Kidney (tissue), 14 donors: Measurements from ENCODE around the gene PALM. TPM values are rescaled to one million over a fixed set of nuclear protein-coding genes. Genes with fewer than 3 reads are reported as not detected.

ENCODE experiments used
- DNase-seq, 5 donors: peaks; one replicate each; pipeline ENCODE4 v3.0.0-alpha.2; 2013 to 2020
- FAIRE-seq: peaks from 2 replicates; lab custom pipeline; 2012; peaks lifted over from hg19 to GRCh38; lab: Jason Lieb, UNC
- H3K27ac ChIP-seq, 2 donors: one replicate each; pipeline ENCODE4 v1.7.0; 2013; ENCODE audit warnings: low read depth in 2 of 2, low read length in 2 of 2, inconsistent platforms in 1 of 2
- H3K27me3 ChIP-seq: one replicate; pipeline ENCODE4 v1.7.1; 2013; ENCODE audit warnings: low read length, inconsistent platforms; ENCODE audit not compliant: control insufficient read depth, insufficient read depth
- H3K36me3 ChIP-seq, 3 donors: one replicate each; pipeline versions ENCODE4 v1.7.0 to v1.7.1; 2013; ENCODE audit warnings: low read length in 3 of 3, control low read depth in 1 of 3, inconsistent platforms in 1 of 3; ENCODE audit not compliant: insufficient read depth in 3 of 3, control insufficient read depth in 2 of 3
- H3K4me1 ChIP-seq, 3 donors: one replicate each; pipeline versions ENCODE4 v1.7.0 to v1.7.1; 2013; ENCODE audit warnings: low read length in 3 of 3, inconsistent platforms in 1 of 3, low read depth in 1 of 3; ENCODE audit not compliant: control insufficient read depth in 2 of 3, insufficient read depth in 2 of 3
- H3K4me3 ChIP-seq, 3 donors: one replicate each; pipeline versions ENCODE4 v1.7.0 to v1.8.1; 2013; ENCODE audit warnings: low read length in 3 of 3, control low read depth in 1 of 3, inconsistent platforms in 1 of 3
- H3K9ac ChIP-seq, 3 donors: one replicate each; pipeline versions ENCODE4 v1.7.0 to v1.7.1; 2013; ENCODE audit warnings: low read length in 3 of 3, control low read depth in 1 of 3, inconsistent platforms in 1 of 3
- H3K9me3 ChIP-seq, 3 donors: one replicate each; pipeline versions ENCODE4 v1.7.0 to v1.7.1; 2013; ENCODE audit warnings: low read length in 3 of 3, control low read depth in 1 of 3, inconsistent platforms in 1 of 3; ENCODE audit not compliant: control insufficient read depth in 2 of 3, insufficient read depth in 1 of 3
- CTCF ChIP-seq: IDR thresholded peaks from 3 replicates; pipeline ENCODE4 v1.5.1; 2012; ENCODE audit warnings: mild to moderate bottlenecking, moderate library complexity, borderline replicate concordance; ENCODE audit not compliant: insufficient read depth; ENCODE audit errors: extremely low read depth
- intact Hi-C: fragments of 100-400 bp; cut with DNase I; formaldehyde crosslinking; loops from one replicate; pipeline ENCODE4 v1.11.1; 2022
- polyA plus RNA-seq: library from polyadenylated mRNA; stranded (reverse); fragments of 350-450 nt; fragmentation: Illumina TruSeq; extraction: RNeasy Lipid Tissue Mini Kit (QIAGEN cat#74804); gene quantifications from one replicate; pipeline ENCODE4 v1.2.3, GENCODE V29; 2014; ENCODE audit warnings: low read depth, low replicate concordance; ENCODE audit not compliant: insufficient read depth
- total RNA-seq: library from RNA; stranded (reverse); fragmentation: NEBNext Ultra II Directional; extraction: Animal tissue kit (Norgen Biotek cat#: 25700); gene quantifications from one replicate; pipeline ENCODE4 v1.2.1, GENCODE V29; 2021
- donor health status: control.
- donor health status: control.
- donor health status: control.
- donor health status: control.
- donor health status: control.
- donor health status: DM: yes; HTN: yes; CAD: no.
- donor health status: Normal renal cell carcinoma (clear cell type).

PALM gene
- total and polyA plus RNA-seq, 2 donors from 2014 or later: 49.4 to 92.3 TPM

- Histone ChIP-seq H3K27me3 (no peaks in the 10 kb centered on the region), H3K27ac (no peak overlapping the region), H3K9ac (no peak overlapping the region), H3K36me3 (no peaks in the 10 kb centered on the region), H3K9me3 (no peaks in the 10 kb centered on the region), H3K4me3 (no peak overlapping the region), H3K4me1 (no peaks in the 10 kb centered on the region)
- intact Hi-C loops: no loop called here
- TF ChIP-seq CTCF: no peak
- DNase-seq (no peak), FAIRE-seq (no peak)
Measured at GRCh38 chr19:688992-689391, 19.7 kb upstream of the PALM start.

- H3K27me3 ChIP-seq: no peaks in the 10 kb centered on the region
- DNase-seq (peak in 1 of 5 donors; percentile 71), FAIRE-seq (no peak)
- H3K27ac ChIP-seq: no peak overlapping the region
- intact Hi-C loops: no loop called here
- TF ChIP-seq CTCF: no peak
- no peaks in the 10 kb centered on the region for H3K9me3 ChIP-seq
- H3K36me3 ChIP-seq: no peaks in the 10 kb centered on the region
- H3K9ac ChIP-seq: no peak overlapping the region
- no peaks in the 10 kb centered on the region for H3K4me1 ChIP-seq
- H3K4me3 ChIP-seq: no peak overlapping the region
Measured at GRCh38 chr19:690203-690602, 18.5 kb upstream of the PALM start.

GRCh38 chr19:694481-695351 lies 14.0 kb upstream of the PALM start:
- intact Hi-C loops: no loop called here
- Histone ChIP-seq H3K4me3 (no peak overlapping the region), H3K36me3 (no peaks in the 10 kb centered on the region), H3K4me1 (no peaks in the 10 kb centered on the region), H3K27ac (no peak overlapping the region), H3K27me3 (no peaks in the 10 kb centered on the region), H3K9ac (no peak overlapping the region), H3K9me3 (no peaks in the 10 kb centered on the region)
- FAIRE-seq (no peak), DNase-seq (peak in 2 of 5 donors; percentile 40 to 66)
- TF ChIP-seq CTCF: no peak
